ENCODE data around the gene HNF4A.

The HNF4A gene

DNA sequence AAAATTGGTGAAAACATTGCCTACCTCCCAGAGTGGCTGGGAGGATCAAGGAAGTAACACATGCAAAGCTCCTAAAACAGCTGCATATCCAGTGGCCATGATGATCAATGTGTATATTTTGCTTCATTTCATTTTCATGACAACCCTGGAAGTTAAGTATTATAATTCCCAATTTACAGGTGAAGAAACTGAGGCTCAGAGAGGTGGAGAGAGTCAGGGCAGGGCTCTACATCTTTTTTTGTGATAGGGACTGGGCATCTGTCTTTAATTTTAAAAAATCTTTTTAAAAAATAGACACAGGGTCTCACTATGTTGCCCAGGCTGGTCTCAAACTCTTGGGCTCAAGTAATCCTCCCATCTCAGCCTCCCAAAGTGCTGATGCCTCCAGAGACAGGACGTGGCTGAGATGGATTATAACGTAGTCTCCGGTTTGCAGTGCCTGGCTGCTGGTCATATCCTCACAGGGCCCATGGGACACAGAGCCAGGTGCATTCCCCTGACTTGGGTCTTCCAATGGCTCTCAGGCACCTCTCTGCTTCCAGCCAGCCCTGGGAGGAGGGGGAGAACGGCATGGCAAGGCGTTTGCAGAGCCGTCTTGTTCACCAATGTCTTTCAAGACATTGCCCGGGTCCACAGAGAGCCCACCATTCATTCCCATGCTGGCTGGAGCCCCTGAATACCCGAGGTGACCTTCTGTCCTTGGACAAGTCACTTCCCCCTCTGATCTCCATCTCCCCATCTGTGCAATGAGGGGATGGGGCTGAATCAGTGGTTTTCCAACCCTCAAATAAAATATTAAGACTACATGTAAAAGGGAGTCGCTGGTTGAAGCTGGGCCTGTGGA, 38.3 kb downstream of the HNF4A start:
- DNase-seq, result no peak

DNA sequence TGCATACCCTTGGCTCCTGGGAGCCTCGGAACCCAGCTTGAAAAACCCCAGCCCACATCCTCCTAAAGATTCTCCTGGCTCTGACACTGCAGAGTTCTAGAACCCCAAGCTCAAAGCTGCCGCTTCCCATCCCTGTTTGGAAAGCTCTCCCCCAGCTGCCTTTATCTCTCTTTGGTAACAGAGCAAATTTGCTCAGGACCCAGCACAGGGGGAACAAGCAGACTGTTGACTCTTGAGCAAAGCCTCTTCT, 38.9 kb downstream of the HNF4A start:
- DNase-seq, result no peak

DNA sequence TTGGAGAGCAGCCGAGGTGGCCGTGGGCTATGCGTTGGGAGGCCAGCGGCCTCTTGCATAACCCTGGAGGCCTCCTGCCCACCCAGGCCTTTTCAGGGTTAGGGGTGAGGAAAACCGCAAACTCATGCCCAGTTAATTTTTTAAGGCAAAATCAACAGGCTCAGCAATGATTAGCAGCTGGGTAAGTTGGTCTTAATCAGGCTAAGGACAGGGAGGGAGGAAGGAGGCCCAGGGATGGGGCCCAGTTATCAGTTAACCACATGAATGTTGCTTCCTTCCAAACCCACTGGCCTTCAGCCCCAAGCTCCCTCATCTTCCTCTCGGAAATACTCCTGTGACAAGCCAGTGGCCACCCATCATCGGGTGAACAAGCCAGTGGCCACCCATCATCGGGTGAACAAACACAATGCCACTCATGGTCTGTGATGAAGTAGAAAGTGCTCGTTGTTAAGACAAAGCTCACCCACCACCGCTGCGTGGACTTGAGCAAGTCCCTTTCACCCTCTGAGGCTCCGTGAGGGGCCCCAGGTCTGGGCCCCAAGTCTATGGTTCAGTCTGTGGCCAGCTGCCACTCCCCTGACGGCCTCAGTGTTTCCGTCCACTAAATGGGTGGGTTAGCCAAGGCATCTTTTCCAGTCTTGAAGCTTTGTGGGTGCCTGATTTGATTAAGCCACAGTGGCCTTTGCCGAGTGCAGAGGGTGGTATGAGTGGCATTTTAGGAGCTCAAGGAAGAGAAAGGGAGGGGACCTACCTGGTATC, 39.4 kb downstream of the HNF4A start:
- no peak for DNase-seq

DNA sequence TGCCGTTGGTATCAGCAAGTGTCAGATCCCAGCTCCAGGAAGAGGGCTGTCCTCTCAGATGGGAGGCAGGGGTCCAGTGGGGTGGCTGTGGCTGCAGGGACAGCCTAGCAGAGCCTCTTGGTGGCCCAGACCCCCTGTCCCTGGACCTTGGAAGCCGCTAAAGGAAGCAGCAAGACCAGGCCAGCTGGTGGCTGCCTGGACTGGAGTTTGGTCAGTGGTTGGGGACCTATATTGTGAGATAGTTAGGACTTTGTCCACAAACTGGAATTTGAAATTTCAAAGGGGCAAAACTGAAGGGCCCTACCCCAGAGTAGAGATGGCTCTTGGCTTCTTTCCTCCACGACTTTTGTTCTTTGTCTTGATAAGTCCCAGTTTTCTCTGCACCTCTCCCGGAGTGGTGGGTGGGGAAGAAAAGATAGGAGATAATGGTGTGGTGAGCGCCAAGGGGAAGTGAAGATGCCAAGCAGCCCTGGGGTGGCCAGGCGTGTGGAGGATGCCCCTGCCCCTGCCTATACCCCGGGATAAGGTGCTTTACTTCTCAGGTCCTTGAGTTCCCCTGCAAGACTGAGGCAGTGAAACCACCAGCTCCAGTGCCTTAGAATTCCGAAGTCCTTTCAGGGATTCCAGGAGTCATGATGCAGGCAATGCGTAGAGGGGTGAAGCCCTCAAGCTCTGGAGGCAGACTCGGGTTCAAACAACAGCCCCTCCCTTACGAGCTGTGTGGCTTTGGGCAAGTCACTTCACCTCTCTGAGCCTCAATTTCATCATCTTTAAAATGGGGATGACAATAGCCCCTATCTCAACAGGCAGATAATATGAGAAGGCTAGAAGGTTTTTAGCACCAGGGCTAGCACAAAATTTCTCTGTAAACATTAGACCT, 40.2 kb downstream of the HNF4A start:
- no peak for DNase-seq

DNA sequence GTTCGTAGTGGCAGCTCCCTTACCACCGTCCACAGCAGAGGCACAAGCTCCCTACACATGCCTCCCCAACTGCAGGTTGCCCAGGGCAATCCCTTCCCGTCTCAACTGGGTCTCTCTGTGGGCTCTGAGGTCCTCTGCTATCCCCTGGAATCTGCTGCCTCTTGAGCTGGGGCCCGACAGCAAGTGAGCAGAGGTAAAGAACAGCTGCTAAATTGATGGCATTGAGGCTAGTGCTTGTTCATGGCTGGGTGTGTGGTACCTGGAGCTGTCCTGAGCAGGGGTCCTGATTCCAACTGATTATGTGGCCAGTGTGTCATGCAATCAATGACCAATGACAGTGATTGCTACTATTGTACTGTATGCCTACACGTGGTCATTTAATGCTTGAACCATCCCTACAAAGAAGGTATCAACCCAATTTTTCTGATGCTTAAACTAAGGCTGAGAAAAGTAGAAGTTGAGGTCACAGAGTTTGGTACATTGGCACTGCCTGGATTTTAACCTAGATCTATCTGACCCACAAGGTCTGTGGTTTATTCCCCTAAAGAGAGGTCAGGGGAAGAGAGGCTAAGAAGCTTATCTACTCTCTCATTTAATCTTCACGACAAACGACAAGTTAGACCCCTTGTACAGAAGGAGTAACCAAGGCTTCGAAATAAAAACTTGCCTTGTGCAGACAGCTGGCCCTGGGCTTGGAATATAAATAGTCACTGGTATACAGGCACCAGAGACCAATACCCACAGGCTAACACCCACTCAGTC, 41.1 kb downstream of the HNF4A start:
- DNase-seq, result no peak

DNA sequence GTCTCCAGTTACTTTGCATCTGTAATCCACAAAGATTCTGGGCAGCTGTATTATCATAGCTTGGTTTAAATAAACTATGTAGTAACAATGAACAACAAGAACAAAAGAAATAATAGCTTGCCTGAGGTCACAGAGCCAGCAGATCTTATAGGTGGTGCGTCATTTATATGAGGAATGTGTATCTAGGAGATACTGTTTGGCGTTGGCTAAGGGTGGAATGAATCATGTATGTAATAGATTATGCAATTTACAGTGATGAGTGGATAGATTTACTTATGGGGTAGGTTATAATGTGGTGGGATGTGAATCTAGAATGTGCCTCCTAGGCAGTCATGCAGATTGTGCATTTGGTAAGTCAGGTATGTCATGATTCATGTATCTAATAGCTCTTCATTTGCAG, 42.8 kb downstream of the HNF4A start:
- no peak for DNase-seq

DNA sequence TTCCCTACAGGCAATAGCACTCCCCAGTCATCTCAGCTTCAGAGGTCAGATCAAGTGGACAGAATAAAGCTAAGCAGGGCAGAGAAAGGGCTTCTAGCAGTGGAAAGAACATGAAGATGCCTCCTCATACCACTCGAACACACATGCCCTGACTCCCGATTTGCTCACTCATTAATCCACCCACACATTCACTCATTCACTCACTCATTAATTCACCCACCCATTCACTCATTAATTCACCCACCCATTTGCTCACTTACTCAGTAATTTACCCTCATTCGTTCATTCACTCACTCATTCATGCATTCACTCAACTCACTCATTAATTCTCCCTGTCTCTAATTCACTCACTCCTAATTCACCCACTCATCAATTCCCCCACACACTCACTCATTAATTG, 43.9 kb downstream of the HNF4A start:
- DNase-seq, result no peak

DNA sequence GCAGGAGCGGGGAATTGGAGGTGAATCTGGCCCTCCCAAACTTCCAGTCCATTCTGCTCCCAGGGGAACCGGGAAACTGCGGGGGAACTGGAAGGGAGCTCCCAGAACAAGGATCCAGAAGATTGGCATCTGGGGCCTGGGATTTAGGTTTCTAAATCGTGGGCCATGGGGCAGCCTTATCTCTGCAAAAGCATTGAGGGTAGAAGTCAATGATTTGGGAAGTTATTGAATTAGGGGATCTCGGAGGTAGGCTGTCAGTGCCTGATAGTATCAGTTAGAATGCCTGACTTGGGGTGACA, 45.1 kb downstream of the HNF4A start:
- no peak for DNase-seq

DNA sequence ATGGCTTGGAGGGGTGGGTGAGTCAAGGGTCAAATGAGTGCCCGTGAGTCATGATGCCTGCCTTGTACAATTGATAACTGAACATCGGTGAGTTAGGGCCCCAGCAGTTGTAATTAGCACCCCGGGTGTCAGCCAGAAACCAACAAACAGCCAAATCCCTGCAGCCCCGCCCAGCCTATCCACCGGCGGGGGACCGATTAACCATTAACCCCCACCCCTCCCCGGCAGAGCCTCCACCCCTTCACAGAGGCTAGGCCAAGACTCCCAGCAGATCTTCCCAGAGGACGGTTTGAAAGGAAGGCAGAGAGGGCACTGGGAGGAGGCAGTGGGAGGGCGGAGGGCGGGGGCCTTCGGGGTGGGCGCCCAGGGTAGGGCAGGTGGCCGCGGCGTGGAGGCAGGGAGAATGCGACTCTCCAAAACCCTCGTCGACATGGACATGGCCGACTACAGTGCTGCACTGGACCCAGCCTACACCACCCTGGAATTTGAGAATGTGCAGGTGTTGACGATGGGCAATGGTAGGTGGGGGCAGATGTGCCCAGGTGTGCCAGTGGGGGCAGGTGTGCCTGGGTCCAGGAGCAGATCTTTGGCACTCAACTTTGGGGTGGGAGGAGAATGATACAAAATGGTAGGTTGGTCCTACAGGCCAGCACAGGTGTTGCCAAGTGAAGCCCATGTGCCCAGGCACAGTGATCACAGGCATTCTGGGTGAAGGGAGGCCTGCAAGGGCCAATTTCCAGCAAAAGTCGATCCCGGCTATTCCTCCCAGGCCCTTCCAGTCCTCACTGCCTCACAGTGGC, 45.7 kb downstream of the HNF4A start:
- no peak for DNase-seq

DNA sequence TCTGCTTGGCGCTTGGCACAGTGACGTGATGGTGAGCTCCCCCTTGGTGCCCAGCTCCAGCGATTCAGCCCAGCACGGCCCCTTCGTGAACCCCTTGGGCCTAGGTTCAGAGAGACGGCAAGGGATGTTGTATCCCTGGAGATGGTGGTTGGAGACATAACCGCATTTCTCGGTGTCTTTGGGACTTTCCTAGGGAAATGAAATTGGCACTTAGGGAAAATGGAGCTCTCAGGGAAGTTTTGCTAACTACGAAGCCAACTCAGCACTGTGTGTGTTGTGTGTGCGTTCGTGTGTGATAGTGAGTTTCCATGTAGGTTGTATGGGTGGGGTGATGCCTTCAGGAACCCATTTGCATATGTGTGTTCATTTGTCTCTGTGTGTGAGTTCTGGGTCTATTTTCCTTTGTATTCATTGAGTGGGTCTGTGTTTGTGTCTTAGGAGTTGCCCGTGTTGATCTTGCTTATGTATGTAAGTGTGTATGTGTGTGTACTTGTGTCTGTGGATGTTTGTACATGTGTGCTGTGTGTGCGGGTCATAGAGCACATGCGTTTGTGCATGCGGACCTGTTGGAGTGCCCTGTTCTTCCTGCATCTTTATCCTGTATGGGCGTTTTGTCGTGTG, 46.4 kb downstream of the HNF4A start:
- DNase-seq, result no peak

DNA sequence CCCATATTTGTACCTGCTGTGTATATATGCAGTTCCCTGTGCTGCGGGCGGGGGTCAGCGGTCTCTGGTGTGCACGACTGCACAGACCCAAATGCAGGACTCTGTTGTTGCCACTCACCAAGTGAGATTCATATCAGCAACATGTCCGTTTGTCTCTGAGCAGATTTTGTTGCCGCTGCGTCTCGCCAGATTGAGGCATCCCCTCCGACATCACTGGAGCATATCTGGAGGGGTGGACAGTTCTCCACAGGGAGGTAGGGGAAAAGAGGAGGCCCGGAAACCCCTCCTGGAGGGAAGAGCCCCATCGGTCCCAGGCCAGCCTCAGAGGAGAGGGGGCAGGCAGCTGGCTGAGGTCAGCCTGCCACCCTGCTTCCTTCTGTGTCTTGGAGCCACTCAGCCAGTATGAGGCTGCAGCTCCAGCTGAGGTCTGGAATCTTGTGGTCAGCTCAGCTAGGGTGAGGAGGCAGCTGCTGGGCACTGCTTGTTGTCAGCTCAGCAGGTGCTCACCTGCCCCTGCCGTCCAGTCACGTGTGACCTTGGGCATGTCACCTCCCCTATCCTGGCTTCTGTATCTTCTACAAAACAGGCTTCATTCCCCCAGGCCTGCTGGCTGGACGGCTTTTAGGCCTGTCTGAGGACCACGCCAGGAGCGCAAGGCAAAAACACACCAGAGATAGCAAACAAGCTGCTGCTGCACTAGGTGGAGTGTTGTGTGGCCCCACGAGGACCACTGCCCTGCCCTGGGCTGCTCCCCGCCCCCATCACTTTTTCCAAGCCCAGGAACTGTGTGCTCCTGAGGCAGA, 47.1 kb downstream of the HNF4A start:
- DNase-seq, result no peak

DNA sequence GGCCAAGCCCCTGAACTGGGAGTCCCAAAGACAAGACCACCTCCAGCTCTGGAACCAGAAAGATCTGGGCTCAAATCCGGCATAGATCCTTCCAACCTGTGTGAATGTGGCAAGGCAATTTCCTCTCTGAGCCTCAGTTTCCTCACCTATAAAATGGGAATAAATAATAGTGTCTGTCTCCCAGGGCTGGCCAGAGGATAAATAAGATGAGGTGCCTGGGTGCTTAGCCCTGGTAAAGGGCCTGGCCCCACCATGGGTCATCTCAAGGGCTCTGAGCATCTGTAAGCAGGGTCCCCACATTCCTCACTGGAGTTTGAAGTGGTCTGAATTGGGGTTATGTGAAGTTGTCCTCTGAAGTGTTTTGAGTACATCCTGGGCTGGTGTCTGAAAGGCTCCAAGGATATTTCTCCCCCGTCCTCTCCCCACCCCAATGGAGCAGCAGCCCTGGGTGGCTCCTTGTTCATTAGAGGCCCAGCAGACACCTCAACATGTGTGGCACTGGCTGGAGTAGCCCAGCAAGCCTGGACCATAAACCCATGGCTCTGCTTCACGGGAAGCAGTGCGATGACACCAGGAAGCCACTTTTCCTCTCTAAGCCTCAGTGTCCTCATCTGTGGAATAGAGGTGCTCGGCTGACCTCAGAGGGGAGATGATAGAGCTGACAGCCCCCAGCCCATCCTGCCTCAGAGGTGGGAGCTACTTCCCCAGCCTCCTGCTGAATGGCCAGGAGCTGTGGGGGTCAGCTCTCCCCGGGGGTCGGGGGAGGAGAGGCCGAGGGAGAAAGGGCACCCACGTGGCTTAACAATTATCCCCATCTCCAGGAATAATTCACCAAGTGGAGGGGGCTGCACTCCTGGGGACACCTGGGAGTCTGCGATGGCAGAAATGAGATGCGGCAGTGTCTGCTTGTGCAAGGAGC, 48.0 kb downstream of the HNF4A start:
- DNase-seq, result no peak

DNA sequence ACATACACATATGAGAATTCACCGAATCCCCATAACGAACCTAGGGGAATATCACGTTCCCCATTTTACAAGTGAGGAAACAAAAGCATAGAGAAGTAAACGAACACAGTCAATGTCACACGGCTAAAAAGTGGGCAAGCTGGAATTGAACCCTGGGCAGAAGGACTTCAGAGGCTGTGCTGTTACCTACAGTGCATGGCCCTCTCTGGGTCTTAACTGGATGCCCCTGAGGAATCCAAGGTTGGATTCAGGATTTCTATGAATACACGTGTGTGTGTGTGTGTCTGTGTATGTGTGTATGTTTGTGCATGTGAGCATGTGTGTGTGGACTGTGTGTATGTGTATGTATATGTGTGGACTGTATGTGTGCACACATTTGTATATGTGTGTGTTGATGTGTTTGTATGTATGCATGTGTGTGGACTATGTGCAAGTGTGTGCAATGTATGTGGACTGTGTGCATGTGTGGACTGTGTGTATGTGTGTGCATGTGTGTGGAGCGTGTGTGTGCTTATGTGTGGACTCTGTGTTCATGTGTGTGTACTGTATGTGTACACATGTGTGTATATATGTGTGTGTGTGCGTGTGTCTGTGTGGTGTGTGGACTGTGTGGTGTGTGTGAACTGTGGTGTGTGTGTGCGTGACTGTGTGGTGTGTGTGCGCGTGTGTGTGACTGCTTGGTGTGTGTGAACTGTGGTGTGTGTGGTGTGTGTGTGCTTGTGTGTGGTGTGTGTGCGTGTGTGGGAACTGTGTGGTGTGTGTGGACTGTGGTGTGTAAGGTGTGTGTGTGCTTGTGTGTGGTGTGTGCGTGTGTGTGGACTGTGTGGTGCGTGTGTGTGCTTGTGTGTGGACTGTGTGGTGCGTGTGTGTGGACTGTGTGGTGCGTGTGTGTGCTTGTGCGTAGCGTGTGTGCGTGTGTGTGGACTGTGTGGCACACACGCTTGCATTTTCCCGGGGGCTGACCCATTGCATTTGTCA, 49.0 kb downstream of the HNF4A start:
- no peak for DNase-seq

DNA sequence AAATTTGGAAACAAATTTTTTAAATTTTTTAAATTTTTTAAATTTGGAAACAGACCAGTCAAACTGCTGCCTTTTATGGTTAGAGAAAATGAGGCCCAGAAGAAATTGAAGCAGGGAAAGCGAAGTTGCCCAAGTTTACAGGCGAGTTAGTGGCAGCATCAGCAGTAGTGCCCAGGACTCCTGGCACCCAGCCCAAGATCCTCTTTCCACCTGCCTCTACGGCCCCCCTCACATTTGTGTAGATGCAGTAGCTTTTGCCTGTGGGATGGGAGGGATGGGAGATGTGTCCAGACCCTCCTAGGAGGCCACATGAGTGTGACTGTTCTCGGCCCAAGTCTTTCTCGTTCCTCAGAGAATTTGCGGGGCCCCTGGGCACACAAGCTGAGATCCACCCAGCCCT, 49.8 kb downstream of the HNF4A start:
- no peak for DNase-seq

DNA sequence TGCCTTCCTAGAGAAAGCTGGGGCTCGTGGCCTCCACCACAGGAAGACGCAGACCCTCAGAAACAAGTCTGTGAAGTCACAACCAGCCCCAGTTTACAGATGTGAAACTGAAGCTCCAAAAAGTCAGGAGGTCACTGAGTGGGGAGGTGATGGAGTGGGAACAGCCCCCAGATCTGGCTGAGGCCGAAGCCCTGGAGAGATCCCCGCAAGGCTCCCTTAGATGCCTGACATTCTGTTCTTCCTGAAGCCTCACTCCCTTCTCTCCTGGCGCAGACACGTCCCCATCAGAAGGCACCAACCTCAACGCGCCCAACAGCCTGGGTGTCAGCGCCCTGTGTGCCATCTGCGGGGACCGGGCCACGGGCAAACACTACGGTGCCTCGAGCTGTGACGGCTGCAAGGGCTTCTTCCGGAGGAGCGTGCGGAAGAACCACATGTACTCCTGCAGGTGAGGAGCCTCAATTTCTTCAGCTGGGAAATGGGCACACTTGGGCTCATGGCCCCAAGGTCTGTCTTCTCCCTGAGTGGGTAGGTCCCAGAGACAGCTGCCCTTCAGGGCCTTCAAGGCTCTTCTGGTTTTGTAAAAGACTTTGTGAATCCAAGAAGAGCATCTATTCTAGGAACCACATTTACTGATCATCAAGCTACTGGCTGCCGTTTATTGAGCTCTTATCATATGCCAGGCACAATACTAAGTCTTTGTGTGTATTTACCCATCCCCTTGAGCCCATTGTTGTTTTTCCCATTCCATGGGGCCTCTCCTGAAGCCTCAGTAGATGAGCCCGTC, 50.5 kb downstream of the HNF4A start:
- DNase-seq, result no peak

DNA sequence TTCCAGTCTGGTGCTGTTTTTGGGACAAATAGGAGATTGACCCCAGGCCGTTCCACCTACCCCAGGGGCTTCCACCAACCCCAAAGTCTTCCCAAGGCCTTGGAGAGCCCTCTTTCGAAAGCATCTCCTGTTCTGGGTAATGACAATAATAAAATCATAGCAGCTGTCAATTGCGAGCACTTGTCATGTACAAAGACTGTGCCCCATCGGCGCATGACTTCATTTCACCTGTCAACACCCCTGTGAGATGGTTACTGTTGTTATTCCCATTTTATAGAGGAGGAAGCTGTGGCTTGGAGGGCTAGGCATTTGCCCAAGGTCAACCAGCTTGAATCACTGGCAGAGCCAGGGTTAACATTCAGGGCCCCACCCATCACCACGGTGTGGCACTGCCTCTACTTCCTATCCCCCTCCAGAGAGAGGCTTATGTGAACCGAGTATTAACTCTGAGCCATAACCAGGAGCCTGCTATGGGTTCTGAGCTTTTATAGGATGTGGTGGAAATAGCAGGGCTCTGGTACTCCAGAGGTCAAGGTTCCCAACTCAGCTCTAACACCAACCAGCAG, 51.2 kb downstream of the HNF4A start:
- DNase-seq, result no peak
